Regular cardiac myocyte (primary cell): ENCODE results near the gene NBPF6. TPM values are rescaled to one million over a fixed set of nuclear protein-coding genes. Genes with fewer than 3 reads are reported as not detected.

Experiments used
- total RNA-seq: library from RNA; depleted of rRNA; stranded (reverse); fragments of >200 nt; gene quantifications from 2 replicates; pipeline ENCODE4 v1.2.3, GENCODE V29; 2014

Gene NBPF6
- not detected in 2 replicates for total RNA-seq

DNA sequence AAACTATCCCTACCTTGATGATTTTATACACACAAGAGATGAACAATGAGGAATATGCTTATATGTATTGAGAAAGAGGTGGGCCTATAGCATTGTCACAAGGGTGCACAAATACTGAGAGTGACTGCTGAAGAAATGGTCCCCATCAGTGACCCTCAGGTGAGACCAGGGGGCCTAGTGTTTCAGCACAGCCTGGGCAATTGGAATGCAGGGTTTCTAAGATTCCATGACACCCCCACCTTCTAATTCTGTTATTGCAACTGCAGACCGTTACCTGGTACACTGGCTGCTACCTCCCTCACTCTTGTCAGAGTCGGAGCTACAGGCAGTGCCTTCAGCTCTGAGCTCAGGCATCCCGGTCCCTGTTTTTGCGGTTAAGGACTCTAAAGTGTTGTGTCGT is at the start of gene NBPF6:
Gene NBPF6, plus strand, starts transcription at position 301 of the 400 bp plus-strand sequence. CDS start 259 bp downstream, outside the sequence.

Other genes with a start within 250 kb of the NBPF6 start
- 40.0 and 43.9 TPM in 2 replicates for gene SLC25A24, start 250.0 kb upstream of the NBPF6 start, total RNA-seq
- not detected in 2 replicates for gene NBPF4, start 206.3 kb upstream of the NBPF6 start, total RNA-seq
- gene EEIG2, start 109.8 kb downstream of the NBPF6 start, total RNA-seq, result 11.3 and 19.7 TPM in 2 replicates
- 4.2 TPM in 2 replicates for gene HENMT1, start 210.8 kb downstream of the NBPF6 start, total RNA-seq
- gene PRPF38B, start 242.0 kb downstream of the NBPF6 start, total RNA-seq, result 8.2 and 11.5 TPM in 2 replicates